Stimulated activated CD4-positive, alpha-beta T cell treated with anti-CD3 and anti-CD28 coated beads, Interleukin-15, amount 100 ng/mL, for 48 hours (primary cell): ENCODE data around the gene EMX1.

Source experiments
- DNase-seq, 2 donors: peaks; one replicate each; pipeline ENCODE4 v3.0.0-alpha.2; 2020; ENCODE audit warnings: low read depth in 2 of 2

EMX1 gene

GRCh38 chr2:72942881-72943418 is 25.6 kb downstream of the EMX1 start:
- no peak for DNase-seq

- no peak for DNase-seq
Observed at GRCh38 chr2:72943540-72944395, 26.4 kb downstream of the EMX1 start.

GRCh38 chr2:72944804-72945449 is 27.6 kb downstream of the EMX1 start:
- DNase-seq: no peak

- no peak for DNase-seq
Observed at GRCh38 chr2:72945450-72946019, 28.2 kb downstream of the EMX1 start.

- DNase-seq: no peak
Observed at GRCh38 chr2:72946466-72946865, 29.1 kb downstream of the EMX1 start.

GRCh38 chr2:72947952-72948830 is 30.9 kb downstream of the EMX1 start:
- DNase-seq: no peak

- no peak for DNase-seq
Observed at GRCh38 chr2:72949045-72949444, 31.7 kb downstream of the EMX1 start.

- DNase-seq: no peak
Observed at GRCh38 chr2:72949642-72950041, 32.3 kb downstream of the EMX1 start.

- DNase-seq: no peak
Observed at GRCh38 chr2:72950558-72951255, 33.4 kb downstream of the EMX1 start.

GRCh38 chr2:72951303-72952095 is 34.2 kb downstream of the EMX1 start:
- no peak for DNase-seq

- DNase-seq: no peak
Observed at GRCh38 chr2:72952110-72952823, 34.9 kb downstream of the EMX1 start.

- DNase-seq: no peak
Observed at GRCh38 chr2:72952961-72953360, 35.6 kb downstream of the EMX1 start.

GRCh38 chr2:72953528-72953927 is 36.2 kb downstream of the EMX1 start:
- no peak for DNase-seq

- no peak for DNase-seq
Observed at GRCh38 chr2:72953976-72954375, 36.7 kb downstream of the EMX1 start.

GRCh38 chr2:72954376-72955227 is 37.3 kb downstream of the EMX1 start:
- DNase-seq: no peak

- DNase-seq: no peak
Observed at GRCh38 chr2:72955228-72956049, 38.1 kb downstream of the EMX1 start.

GRCh38 chr2:72956050-72956395 is 38.7 kb downstream of the EMX1 start:
- no peak for DNase-seq

- DNase-seq: no peak
Observed at GRCh38 chr2:72956936-72957335, 39.6 kb downstream of the EMX1 start.
